Parathyroid adenoma (tissue), 2 donors: ENCODE results near the gene MAGEB17.

Experiments used
- H2AFZ ChIP-seq: fragments of 300-600 bp; sonication (generic); one replicate; pipeline ENCODE4 v1.7.0; 2017; ENCODE audit warnings: antibody characterized with exemption, mild to moderate bottlenecking
- H3K27ac ChIP-seq: fragments of 300-600 bp; sonication (generic); one replicate; pipeline ENCODE4 v1.7.0; 2017
- H3K27me3 ChIP-seq: fragments of 300-600 bp; sonication (generic); one replicate; pipeline ENCODE4 v1.7.0; 2017; ENCODE audit warnings: low read length; ENCODE audit not compliant: control insufficient read depth, insufficient read depth
- H3K36me3 ChIP-seq: fragments of 300-600 bp; sonication (generic); one replicate; pipeline ENCODE4 v1.7.0; 2017; ENCODE audit warnings: low read length; ENCODE audit not compliant: control insufficient read depth, insufficient read depth
- H3K4me1 ChIP-seq: fragments of 300-600 bp; sonication (generic); one replicate; pipeline ENCODE4 v1.7.0; 2017; ENCODE audit warnings: control low read depth
- H3K4me2 ChIP-seq: fragments of 300-600 bp; sonication (generic); one replicate; pipeline ENCODE4 v1.7.0; 2017; ENCODE audit warnings: low read length
- H3K4me3 ChIP-seq: fragments of 300-600 bp; sonication (generic); one replicate; pipeline ENCODE4 v1.7.0; 2017; ENCODE audit warnings: low read depth, low read length
- H3K79me2 ChIP-seq: fragments of 300-600 bp; sonication (generic); one replicate; pipeline ENCODE4 v1.7.0; 2017; ENCODE audit warnings: control low read depth
- H3K9ac ChIP-seq: fragments of 300-600 bp; sonication (generic); one replicate; pipeline ENCODE4 v1.7.0; 2017; ENCODE audit warnings: mild to moderate bottlenecking
- H3K9me3 ChIP-seq: fragments of 300-600 bp; sonication (generic); one replicate; pipeline ENCODE4 v1.7.0; 2017; ENCODE audit warnings: low read length; ENCODE audit not compliant: control insufficient read depth
- TF ChIP-seq, protein P1 (sequence below): fragments of 300-600 bp; sonication (generic); IDR thresholded peaks from one replicate; pipeline ENCODE4 v1.7.0; 2017; ENCODE audit warnings: antibody characterized with exemption, mild to moderate bottlenecking
- donor health status: primary hyperparathyroidism.

MAGEB17 gene

DNA sequence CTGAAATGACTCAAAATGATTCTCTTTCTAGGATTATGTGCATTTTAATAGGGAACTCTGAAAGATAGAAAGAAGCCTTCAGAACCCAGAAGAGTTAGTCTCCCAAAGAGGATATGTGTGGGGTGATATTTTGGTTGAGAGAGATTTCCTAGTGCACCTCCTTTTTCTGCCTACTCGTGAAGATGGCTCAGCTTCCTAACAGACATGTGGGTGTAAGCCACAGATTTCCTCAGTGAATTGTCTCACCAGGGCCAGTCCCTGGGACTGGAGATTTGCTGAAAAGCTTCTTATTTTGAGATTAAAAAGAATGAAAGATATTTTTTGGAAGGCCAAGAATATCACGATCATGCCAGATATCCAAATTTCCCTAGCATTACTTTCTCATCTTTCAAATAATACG lies 42.8 kb downstream of the MAGEB17 start:
- TF ChIP-seq, protein P1, sequence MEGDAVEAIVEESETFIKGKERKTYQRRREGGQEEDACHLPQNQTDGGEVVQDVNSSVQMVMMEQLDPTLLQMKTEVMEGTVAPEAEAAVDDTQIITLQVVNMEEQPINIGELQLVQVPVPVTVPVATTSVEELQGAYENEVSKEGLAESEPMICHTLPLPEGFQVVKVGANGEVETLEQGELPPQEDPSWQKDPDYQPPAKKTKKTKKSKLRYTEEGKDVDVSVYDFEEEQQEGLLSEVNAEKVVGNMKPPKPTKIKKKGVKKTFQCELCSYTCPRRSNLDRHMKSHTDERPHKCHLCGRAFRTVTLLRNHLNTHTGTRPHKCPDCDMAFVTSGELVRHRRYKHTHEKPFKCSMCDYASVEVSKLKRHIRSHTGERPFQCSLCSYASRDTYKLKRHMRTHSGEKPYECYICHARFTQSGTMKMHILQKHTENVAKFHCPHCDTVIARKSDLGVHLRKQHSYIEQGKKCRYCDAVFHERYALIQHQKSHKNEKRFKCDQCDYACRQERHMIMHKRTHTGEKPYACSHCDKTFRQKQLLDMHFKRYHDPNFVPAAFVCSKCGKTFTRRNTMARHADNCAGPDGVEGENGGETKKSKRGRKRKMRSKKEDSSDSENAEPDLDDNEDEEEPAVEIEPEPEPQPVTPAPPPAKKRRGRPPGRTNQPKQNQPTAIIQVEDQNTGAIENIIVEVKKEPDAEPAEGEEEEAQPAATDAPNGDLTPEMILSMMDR: no peak
- Histone ChIP-seq H3K4me3 (no peak overlapping the region), H3K4me2 (no peak overlapping the region), H3K79me2 (no peaks in the 10 kb centered on the region), H3K9me3 (no peaks in the 10 kb centered on the region), H3K36me3 (no peaks in the 10 kb centered on the region), H3K27ac (no peak overlapping the region), H3K9ac (no peak overlapping the region), H2AFZ (no peak overlapping the region), H3K4me1 (no peaks in the 10 kb centered on the region), H3K27me3 (no peaks in the 10 kb centered on the region)

DNA sequence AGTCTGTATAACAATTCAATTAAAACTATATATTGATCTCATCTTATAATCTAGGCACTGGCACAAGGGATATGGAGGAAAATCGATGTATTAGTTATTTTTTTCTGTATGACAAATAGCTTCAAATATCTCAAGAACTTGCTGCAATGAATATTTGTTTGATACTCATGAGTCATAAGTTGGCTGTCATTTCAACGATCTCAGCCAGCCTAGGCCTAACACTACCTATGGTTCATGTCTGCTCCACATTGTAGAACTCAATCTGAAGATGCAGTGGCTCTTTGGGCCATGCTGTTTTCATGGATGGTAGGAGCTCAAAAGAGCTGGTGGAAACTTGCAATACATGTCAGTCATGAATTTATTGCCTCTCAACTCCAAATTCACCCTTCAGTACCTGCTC lies 44.7 kb downstream of the MAGEB17 start:
- H3K4me3 ChIP-seq: no peak overlapping the region
- no peaks in the 10 kb centered on the region for H3K27me3 ChIP-seq
- H3K36me3 ChIP-seq: no peaks in the 10 kb centered on the region
- no peak overlapping the region for H3K9ac ChIP-seq
- no peaks in the 10 kb centered on the region for H3K4me1 ChIP-seq
- no peaks in the 10 kb centered on the region for H3K9me3 ChIP-seq
- H3K27ac ChIP-seq: no peak overlapping the region
- no peak overlapping the region for H2AFZ ChIP-seq
- TF ChIP-seq, protein P1: no peak
- no peak overlapping the region for H3K4me2 ChIP-seq
- H3K79me2 ChIP-seq: no peaks in the 10 kb centered on the region

DNA sequence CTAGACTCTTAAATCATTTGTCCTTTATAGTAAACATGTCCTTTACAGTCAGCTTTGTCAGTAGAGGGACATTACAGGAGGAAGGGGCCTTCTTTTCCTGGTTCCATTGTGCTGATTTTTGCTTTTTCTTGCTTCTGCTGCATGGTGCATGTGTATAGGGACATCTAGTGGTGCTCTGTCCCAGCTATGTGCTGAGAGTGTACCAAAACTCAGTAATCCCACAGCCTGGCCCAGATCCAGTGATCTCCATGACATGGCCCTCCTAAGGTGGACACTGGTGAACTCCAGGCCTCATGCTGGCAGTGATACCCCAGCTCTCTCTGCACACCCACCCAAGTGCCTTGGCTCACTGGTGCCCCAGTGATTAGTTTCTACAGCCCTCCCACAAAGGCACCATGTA lies 45.2 kb downstream of the MAGEB17 start:
- no peaks in the 10 kb centered on the region for H3K27me3 ChIP-seq
- no peak overlapping the region for H3K4me2 ChIP-seq
- no peak overlapping the region for H2AFZ ChIP-seq
- H3K4me3 ChIP-seq: no peak overlapping the region
- no peaks in the 10 kb centered on the region for H3K79me2 ChIP-seq
- no peaks in the 10 kb centered on the region for H3K9me3 ChIP-seq
- no peaks in the 10 kb centered on the region for H3K36me3 ChIP-seq
- no peaks in the 10 kb centered on the region for H3K4me1 ChIP-seq
- TF ChIP-seq, protein P1: no peak
- H3K9ac ChIP-seq: no peak overlapping the region
- no peak overlapping the region for H3K27ac ChIP-seq

DNA sequence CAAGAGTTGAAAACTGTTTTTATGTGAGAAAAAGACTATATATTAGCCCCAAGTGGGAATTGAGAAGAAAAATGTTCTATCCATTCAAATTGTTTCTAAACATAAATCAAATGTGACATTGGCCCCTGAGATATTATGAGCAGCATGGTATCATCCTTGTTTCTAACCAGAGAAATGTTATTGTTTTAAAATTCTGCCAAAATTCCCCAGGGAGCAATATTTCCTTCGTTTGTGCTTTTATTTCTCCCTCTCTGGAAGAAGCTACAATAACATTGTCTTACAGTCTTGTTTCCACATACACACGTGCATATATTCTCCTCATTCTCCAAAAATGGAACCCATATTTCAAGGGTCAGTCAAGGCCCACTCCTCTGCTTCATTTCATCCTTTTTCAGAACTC lies 46.7 kb downstream of the MAGEB17 start:
- no peak overlapping the region for H2AFZ ChIP-seq
- TF ChIP-seq, protein P1: no peak
- H3K27ac ChIP-seq: no peak overlapping the region
- no peaks in the 10 kb centered on the region for H3K27me3 ChIP-seq
- no peaks in the 10 kb centered on the region for H3K36me3 ChIP-seq
- no peak overlapping the region for H3K4me3 ChIP-seq
- no peaks in the 10 kb centered on the region for H3K4me1 ChIP-seq
- no peak overlapping the region for H3K9ac ChIP-seq
- no peaks in the 10 kb centered on the region for H3K9me3 ChIP-seq
- H3K79me2 ChIP-seq: no peaks in the 10 kb centered on the region
- H3K4me2 ChIP-seq: no peak overlapping the region

DNA sequence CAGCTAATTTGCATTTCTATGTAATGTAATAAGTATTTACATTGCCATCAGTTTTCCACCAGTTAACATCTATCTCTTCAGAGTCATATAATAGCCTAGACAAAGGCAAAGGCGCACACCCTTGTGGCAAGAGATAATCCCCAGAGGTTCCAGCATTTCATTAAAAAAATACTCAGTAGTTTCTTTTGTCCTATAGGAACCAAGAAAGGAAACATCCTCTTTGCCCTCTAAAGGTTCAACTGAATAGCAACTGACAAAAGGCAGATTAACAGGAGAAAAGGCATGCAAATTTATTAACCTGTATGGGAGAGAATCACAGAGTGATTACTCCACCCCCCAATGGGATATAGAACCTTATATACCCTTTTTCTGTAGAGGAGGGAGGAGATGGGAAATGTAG lies 48.4 kb downstream of the MAGEB17 start:
- H3K9ac ChIP-seq: no peak overlapping the region
- no peaks in the 10 kb centered on the region for H3K4me1 ChIP-seq
- no peak overlapping the region for H3K4me3 ChIP-seq
- no peak overlapping the region for H3K4me2 ChIP-seq
- H3K79me2 ChIP-seq: no peaks in the 10 kb centered on the region
- TF ChIP-seq, protein P1: no peak
- no peak overlapping the region for H3K27ac ChIP-seq
- no peaks in the 10 kb centered on the region for H3K9me3 ChIP-seq
- H3K36me3 ChIP-seq: no peaks in the 10 kb centered on the region
- no peaks in the 10 kb centered on the region for H3K27me3 ChIP-seq
- no peak overlapping the region for H2AFZ ChIP-seq
